GM21529 (cell line): ENCODE data around the gene DPP6.

ENCODE experiments used
- ATAC-seq: cut with Tn5 transposase; IDR thresholded peaks from one replicate; pipeline ENCODE4 v1.9.1; 2021; ENCODE audit not compliant: unreplicated experiment

DPP6 gene

DNA sequence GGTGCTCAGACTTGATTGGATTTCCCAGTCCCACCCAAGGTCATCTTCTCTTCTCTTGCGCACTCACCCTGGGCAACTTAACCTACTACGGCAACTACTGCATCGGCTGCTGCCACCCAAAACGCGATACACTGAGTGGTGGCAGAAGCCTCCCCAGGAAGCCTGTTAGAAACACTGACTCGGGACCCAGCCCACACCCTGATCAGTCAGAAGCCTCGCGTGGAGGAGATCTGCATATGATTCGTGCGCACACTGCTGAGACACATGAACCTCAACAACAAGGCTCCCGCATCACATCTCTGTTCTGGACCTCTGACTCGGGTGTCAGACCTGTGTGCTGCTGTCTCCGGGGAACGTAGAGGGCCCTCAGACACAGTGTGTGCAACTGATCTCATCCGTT, 531.3 kb downstream of the DPP6 start:
- ATAC-seq = no peak

DNA sequence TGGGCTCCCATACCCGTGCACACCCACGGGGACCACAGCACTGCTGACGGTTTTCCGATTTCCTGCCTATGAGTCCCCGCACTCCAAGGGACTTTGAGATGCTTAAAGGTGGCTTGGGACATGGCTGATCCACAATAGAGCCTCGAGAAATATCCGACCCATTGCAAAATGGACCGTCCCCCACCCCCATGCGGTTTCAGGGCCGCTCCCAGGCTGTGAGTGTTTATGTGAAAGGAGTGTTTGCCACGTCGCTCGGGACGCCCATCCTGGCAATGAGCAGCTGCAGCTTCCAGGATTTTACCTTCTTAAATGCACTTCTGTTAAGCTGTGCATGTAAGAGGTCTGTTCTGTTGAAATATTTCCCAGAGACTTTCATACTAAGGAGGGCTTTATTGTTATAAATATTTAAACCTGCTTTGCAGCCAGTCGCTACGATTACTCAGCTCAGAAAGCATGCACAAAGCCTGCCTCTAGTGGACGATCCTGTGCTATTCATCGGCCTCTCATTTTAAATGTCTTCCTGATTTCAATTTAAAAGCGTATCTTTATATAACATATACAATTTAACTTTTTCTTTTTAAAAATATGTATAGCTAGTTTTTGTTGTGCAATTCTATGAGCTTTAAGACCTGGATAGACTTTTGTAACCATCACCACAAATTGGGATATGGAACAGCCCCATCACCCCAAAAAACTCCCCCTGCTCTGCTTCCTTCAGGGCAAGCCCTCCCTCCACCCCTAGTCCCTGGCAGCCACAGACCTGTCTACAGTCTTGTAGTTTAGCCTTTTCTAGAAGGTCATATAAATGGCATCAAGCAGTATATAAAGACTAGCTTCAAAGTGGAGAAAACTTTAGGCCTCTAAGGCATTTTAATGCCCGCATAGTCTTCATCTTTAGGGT, 532.4 kb downstream of the DPP6 start:
- ATAC-seq = no peak

DNA sequence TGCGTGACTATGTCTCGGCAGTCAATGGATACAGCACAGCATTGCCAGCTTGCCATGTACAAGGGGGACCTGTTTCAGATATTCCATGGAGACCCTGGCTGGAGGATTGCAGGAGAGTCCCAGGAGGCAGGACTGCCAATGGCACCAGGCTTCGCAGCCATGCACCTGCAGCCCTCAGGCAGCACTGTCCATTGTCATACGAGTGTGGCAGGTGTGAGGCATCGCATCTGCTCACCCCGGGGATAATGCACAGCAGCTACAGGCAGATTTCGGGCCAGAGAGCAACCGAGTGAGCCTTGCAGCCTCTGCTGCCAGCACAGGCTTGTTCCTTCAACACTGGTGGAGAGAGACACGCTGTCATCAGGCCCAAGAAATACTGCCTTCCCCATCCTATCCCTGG, 535.6 kb downstream of the DPP6 start:
- ATAC-seq = no peak

DNA sequence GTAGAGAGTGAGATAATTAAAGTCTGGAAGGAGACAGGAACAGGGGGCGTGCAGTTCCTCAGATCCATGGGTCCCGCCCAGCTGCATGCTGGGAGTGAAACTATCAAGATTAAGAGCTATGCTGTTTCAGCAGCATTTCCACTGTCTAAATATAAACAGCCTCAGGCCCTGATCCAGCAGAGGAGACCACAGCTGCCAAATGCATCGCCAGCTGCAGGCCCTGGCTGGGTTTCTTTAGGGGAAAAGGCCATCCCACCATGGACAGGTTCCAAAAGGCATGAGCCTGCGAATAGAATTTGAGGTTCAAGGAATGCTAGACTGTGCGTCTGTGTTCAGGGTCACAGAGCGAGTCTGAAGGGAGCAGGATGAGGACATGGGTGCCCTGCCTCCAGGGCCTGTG, 539.3 kb downstream of the DPP6 start:
- ATAC-seq = no peak

DNA sequence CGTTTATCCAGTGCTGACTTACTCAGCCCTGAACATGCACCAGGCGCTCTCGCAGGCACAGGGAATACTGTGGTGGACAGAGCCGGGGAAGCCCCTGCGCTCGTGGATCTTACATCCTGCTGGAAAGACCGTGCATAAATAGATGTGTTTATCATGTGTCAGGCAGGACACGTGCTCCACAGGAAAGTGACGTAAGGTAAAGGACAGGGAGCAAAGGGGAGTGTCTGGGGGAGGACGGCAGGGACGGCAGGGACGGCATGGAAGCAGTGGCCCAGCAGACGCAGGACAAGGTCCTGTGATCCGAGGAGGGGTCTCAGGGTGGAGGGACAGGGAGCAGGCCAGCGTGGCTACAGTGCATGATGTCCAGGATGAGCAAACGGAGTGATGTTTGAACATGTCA, 540.2 kb downstream of the DPP6 start:
- ATAC-seq = no peak

DNA sequence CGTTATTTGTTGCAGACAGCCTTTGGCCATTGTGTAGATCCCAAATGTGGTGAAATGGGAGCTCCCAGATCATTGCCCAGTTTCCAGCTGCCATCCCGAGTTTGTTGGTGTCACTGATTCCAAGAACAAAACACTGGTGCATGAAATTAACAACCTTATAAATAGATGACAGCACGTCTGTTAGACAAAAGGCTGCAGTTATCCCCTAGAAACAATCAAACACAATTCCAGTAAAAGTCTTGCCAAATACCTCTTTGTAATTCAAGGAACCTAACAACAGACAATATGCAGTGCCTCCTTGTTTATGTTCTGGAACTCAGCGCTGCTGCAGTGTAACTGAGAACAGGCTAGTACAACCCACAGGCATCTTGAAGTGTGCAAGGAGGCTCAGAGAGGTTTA, 546.2 kb downstream of the DPP6 start:
- ATAC-seq = no peak

DNA sequence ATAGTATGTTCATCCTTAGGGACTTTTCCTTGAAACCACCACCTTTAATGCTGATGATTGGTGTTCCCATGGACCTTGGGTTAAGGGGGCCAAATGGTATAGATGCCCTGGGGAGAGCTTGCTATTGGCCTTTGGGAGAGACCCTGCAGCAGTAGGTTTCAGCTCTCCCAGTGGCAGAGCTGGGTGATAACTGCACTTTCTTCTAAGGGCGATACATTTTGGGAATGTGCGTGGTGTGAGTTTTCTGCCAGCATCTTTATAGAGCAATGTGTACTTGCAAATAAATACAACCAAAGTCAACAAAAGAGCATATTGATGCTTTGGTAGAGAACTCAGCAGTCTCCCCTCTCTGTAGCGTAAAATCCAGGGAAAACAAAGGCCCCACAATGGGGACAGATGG, 546.7 kb downstream of the DPP6 start:
- ATAC-seq = no peak

DNA sequence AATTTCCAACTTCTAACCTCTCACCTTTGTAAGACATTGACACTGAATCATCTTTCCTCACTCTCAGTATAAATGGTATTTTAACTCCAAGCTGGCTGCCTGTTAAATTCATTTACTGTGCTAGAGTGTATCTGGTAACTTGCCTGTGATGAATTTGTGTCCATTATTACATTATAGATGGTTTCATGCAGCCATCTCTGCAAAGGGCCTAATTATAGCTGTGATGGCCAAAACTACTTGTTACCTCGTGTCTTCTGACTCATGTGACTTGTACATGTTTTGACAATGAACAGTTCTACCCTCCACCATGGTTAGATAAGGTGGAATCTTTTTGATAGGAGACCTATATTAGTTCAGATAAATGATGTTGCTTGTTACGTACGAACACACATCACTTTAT, 558.7 kb downstream of the DPP6 start:
- ATAC-seq = no peak

DNA sequence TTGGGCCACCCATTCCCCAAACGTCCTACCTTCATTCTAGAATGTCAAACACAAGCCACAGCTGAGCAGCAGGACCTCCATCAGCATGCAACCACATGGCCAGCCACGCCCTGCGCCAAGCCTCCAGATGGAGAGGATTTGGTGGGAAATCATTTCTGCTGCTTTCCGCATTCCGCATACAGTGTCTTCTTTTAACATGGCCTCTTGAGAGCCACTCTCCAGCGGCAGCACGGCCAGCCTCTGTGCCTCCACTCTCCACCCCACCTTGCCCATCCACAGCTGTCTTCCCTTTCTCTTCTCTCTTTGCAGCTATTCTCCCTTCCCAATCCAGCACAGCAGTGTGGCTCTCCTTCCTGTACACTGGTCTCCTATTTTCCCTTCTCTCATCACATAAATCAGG, 561.6 kb downstream of the DPP6 start:
- ATAC-seq = no peak

DNA sequence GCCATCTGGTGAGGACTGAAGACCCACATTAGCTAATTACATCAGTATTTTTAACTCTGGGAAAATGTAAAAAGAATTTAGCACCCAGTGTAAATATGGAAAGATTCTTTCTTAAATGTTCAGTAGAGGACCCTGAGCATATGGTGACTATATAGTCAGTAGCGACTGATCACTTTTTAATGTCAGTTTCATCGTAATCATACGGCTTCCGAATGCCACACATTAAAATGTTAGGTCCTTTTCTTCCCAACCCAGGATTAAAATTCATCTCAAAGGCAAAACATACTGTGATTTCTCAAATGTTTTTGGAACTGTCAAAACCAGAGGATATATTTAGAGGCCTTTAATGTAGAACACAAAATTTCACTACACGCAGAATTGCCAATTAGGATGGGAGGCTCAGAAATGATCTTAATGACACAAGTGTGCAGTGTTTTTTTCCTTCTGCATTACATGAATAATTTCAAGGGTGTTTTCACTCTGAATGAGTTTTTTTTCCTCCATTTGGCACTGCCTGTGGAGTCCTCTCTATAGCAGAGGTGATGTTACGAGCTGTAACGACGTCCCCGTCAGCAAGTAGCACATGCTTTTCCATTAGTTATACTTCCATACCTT, 568.0 kb downstream of the DPP6 start:
- no peak for ATAC-seq

DNA sequence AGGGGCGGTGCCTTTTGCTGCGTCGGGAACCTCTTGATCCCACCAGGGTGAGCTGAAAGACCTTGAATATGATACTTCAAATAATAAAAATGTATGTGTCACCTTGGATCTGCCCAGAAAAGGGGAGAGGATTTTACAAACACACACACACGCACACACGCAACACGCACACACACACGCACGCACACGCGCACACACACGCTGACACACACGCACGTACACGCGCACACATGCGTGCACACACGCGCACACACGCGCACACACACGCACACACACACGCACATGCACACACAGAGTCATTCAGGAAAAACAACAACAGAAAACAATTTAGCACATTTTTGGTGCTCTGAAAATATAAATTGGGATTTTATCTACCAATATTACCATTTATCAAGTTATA, 571.2 kb downstream of the DPP6 start:
- no peak for ATAC-seq

DNA sequence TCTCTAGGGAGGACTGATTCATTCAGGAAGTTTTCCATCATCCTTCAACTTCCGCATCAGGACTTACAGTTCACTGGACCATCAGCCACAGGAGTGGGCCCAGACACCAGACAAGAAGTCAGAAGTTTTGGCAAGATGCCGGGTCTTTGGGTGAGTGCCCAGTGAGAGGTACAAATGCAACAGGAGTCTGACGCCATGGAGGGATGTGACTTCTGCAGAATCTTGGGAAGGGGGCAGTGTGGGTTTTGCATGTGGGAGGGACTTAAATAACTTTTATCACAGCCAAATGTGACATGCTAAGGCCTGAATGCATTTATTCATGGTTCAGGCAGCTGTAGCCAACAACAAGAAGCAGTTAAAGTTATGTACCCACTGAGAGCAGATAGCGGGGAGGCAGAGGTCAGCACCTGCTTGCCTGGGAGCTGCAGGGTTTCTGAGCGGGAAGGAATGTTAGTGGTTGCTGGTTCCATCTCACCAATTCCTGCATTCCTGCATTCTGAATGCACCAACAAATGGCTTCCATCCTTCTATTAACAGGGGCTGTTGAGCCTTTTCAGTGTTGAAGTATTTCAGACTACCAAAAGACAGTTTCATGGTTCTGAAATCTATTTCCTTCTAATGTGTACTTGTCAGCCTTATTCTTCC, 575.6 kb downstream of the DPP6 start:
- ATAC-seq = no peak

DNA sequence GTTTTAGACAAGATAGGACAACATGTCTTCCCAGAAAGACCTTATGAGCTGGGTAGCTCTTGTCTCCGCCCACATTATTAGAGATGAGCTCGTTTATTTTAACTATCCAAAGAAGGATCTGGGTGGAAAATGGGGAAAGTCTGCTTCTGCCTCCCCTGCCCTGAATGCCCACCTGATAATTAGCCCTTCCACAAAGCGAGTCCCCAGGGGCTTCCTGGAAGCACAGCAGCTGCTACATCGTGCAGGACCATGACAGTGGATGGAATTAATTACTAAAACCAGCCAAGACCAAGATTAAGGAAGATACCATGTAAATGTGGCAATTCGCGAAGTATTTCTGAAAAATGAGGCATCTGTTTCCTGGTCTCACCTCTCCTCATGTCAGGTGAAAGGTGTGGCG, 576.4 kb downstream of the DPP6 start:
- ATAC-seq = no peak

DNA sequence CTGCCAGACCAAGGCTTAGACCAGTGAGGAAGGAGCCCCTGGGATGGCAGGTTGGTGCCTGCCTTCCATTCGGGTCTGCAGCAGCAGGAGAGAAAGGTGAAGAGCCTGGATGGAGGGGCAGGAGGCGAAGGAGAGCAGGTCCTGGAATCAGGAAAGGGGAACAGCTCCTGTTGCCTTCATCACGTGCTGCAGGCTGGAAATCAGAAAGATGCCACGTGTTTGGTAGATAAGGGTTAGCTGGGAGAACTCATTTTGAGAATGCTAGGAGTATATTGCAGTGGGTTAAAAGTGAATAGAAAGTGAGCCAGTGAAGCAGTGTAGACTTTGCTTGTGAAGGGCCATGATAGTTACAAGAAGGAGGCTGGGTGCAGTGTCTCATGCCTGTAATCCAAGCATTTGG, 579.0 kb downstream of the DPP6 start:
- ATAC-seq = no peak

DNA sequence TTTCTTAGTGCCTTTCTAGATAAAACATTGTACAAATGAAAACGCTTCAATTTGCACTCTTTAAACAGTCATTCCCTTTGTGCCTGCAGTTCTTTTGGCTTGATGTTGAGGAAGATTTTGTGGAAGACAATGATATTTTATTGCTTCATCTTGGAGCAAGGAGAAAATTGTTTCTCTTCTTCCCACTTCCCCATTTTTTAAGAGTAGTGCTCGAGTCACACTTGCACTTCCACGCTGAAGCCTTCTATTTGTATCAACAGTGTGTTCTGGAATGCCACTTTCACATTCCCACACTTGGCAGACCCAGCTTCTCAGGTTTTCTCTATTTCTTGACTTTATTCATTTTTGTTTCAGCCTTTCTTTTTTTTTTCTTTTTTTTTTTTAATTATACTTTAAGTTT, 581.4 kb downstream of the DPP6 start:
- no peak for ATAC-seq

DNA sequence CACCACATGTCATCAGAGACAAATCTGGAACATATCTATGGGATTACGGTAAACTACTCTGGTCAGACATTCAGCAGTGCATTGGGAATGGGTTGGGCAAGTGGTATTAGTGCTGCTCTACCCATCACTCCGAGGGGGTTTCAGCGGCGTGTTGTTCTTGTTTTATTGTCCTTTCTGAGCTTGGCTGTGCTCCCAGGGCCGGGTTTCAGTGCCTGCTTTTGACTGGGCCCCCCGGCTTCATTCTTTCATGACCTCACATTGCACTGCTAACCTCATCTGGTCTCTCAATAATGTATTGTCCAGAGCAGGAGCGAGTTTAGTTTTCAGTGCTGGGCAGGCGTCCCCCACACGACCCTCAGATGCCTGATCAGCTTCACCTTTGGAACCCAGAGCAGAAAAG, 586.1 kb downstream of the DPP6 start:
- ATAC-seq = no peak

DNA sequence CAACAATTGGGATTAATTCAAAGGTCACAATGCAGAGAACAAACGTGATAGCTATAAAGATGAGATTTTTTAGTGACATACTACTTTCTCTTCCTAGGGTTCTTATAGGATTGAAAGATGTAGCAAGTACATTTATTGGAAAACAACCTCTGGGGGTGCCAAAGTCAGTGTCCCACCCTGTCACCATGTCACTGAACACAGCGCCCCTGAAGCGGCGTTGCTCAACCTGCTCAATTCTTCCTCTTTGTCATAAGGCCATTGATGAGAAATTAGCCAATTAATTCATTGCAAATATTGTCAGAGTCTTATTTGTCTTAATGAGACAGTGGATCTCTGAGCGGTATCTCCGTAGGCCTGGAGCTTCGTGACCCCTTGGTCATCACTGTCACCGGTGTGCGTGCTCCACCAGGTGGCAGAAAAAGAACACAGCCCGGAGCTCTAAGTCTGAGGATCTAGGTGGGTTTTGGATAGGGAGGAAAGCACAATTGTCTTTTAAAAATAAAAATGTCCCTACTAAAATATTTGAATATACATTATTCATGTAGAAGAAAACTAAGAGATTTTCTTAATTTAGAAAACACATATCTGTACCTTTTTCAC, 588.2 kb downstream of the DPP6 start:
- no peak for ATAC-seq

DNA sequence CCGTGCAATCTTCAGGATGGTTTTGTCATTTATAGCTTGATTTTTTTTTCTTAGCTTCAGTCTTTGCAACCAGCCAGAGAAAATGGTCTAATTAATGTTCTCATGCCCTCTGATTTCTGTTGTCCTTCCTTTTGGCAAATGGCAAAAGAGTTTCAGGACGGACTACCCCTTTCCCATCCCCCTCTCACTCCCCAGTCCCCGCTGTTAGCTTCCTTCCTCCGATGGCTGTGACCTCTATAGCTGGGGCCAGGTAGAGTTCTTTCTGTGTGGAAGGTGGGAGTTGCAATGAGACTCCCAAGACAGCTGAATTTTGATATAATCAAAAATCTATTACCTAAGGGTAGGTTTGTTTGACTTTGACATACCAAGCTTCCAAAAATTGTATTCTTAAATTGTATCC, 588.7 kb downstream of the DPP6 start:
- ATAC-seq = no peak

DNA sequence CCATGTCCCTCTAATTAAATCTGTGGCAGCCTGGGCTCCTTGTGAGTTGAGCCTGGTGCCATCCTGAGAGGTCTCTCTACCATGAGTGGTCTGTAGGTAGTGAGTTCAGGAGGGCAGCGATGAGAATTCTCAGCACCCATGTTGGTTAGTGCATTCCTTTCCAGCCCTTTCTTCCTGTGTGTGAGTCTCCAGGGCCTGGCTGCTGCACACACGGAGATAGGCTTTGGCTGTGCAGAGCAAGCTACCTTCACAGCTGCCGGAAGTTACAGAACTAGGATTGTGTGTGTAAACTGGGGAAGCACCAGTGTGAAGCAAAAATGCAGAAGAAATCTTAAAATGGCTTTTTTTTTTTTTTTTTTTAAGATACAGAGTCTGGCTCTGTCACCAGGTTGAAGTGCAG, 592.2 kb downstream of the DPP6 start:
- ATAC-seq = no peak

DNA sequence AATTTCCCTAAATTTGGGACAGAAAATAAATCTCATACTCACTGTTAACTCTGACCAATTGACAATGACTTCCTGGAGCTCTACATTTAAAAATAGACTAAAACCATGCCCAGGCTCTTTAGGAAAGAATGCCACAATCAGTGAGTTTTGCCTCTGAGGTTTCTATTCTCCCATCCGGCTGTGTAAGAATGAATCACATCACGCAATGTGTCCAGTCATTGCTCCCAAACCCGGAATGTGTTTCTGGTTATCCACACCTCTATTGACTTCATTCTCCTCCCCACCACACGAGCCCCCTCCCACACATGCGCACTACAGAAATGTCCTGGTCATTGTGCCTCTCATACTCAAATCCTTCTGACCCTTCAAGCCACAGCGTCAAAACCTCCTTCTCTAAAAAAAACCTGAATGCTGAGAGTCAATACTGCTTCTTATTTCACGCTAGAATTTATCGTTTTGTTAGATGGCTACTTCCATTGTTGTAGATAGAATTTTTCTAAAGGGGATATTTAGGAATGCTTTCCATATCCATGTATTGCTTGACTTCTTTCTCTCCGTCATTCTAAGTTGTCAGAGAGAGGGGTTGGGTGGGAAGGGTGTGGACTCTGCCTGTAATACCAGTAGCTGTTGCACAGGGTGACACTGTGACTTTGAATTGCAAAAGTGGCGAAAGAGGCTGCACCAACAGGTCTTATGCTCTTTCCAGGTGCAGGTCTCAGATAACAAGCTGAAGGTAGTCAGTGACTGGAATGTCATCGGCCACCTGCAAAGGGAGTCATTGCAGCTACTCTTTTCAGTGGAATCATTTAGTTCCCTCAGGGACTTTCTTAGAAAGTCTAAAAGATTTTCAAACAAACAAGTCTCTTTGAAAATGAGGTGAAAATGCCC, 594.2 kb downstream of the DPP6 start:
- ATAC-seq = no peak

DNA sequence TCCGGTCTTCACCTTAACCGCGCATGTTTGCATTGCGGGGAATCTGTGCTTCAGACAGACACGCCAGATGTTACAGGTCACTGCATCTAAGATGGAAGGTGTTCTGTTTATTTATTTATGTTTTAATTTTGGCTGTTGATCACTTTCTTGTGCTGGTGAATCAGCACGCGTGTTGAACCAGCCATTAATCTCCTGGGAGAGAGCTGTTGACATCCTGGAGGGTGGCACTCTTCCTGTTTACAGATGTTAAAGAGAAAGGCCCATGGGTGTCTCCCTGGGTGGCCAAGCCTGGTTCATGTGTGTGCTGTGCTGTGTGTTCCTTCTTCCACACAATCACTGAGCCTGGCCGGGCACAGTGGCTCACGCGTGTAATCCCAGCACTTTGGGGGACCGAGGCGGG, 595.4 kb downstream of the DPP6 start:
- ATAC-seq = no peak
